ENCODE measurements around the gene ABCA10.

DNA sequence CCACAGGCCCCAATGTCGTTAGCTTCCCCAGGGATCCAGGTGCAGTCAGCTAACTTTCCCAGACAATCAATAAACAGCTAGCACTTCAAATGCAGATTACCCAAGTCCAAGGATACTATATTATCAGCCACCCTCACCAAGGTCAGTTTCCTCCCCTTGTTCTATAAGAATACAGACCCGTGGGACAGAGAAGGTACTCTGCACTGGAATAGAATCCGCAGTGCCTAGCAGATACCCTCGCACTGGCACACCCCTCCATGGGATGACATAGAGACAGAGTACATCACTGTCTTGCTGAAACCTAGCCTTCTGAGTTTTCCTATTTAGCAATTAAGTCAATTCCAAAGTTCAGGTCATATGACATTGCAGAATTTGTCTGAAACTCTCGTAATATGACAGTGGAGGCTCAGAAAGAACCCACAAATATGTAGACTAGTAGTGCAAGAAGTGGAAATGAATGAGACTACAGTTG, 40.0 kb upstream of the ABCA10 start:
- TF ChIP-seq POLR2AphosphoS5 (IDR thresholded peaks at IDR 0.05; ENCODE audit: low read depth, low read length): no peak
- TF ChIP-seq POLR2A (IDR thresholded peaks at IDR 0.05; ENCODE audit: low read depth, low read length): no peak
- TF ChIP-seq TAF1 (IDR thresholded peaks at IDR 0.05; ENCODE audit: low read depth, low read length): no peak

Measured in GM12891 (cell line).